Measurements from ENCODE around the gene SETD1A. TPM values are rescaled to one million over a fixed set of nuclear protein-coding genes. Genes with fewer than 3 reads are reported as not detected.

Gene SETD1A
- total RNA-seq, 1 experiment from 2014 or later = 28.8 TPM

DNA sequence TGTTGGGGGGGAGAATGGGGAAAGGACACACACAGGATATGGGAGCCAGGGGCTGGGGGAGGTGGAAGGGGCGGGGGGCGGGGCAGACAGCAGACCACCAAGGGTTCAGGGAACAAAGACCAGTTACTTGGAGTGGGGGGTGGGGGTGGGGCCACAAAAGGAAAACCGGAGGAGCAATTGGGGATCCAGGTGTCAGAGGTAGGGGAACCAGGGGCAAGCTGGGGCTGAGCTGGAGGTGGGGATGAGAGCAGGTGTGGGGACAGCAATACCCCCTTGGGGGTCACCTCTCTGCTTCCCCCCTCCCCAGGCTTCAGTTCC is 10.1 kb upstream of the SETD1A start:
- H3K36me3 Mint-ChIP-seq (ENCODE audit: insufficient read depth, unreplicated experiment) = peaks cover 59% of the 10 kb centered on the region
- peak overlapping the region; percentile 3 for H3K4me3 Mint-ChIP-seq (ENCODE audit: low read depth, unreplicated experiment)
- H3K27ac Mint-ChIP-seq (ENCODE audit: unreplicated experiment) = no peak overlapping the region
- intact Hi-C loops (cut with micrococcal nuclease; ENCODE audit: unreplicated experiment) = no loop called here
- TF ChIP-seq, protein P1, sequence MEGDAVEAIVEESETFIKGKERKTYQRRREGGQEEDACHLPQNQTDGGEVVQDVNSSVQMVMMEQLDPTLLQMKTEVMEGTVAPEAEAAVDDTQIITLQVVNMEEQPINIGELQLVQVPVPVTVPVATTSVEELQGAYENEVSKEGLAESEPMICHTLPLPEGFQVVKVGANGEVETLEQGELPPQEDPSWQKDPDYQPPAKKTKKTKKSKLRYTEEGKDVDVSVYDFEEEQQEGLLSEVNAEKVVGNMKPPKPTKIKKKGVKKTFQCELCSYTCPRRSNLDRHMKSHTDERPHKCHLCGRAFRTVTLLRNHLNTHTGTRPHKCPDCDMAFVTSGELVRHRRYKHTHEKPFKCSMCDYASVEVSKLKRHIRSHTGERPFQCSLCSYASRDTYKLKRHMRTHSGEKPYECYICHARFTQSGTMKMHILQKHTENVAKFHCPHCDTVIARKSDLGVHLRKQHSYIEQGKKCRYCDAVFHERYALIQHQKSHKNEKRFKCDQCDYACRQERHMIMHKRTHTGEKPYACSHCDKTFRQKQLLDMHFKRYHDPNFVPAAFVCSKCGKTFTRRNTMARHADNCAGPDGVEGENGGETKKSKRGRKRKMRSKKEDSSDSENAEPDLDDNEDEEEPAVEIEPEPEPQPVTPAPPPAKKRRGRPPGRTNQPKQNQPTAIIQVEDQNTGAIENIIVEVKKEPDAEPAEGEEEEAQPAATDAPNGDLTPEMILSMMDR (IDR thresholded peaks at IDR 0.05; ENCODE audit: unreplicated experiment) = no peak
- no peak for DNase-seq
- H3K4me1 Mint-ChIP-seq (ENCODE audit: low read depth, unreplicated experiment) = peaks cover 20% of the 10 kb centered on the region
- CTCF ChIA-PET = interaction anchor here (0.6 kb wide), 1 partner anchor 24 kb away, joined by 12 read pairs; the partner anchor contains the start of gene FBXL19
- H3K9me3 Mint-ChIP-seq (ENCODE audit: low read depth, unreplicated experiment) = no peaks in the 10 kb centered on the region
- no peaks in the 10 kb centered on the region for H3K27me3 Mint-ChIP-seq (ENCODE audit: unreplicated experiment)
- BruUV-seq (replicated peaks) = no TSS peak

DNA sequence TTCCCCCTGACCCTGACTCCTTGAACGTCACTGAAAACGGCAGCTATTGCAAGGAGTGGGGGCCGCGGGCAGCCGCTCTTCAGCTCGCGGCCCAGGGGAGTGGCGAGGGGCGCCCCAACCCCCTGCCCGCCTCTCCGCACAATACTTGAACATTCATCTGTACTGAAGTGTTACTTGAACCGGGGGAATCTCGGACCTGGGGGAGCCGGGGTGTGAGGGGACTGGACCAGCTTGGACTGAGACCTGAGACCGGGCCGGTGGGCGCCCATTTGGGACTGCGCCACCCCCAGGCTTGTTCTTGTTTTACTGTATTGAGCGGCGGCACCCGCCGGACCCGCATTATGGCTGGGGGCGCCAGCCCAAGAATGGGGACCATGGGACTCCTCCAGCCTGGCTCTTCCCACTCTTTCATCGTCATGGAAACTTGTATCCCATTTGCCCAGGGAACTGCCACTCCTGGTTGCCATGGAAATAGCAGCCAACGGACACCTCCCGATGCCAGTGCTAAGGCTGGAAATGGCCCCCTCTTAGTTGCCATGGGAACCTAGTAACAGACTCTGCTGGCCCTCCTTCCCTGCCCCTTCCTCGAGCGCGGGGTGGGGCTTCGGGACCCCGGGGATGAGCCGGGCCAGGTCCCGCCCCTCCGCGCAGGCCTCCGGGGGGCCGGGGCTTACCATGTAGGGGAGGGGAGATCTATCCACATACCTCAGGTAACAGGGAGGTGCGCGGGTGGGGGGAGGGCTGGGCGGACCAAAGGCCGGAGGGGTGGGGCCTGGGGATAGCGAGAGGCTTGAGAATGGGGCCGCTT is 9.5 kb upstream of the SETD1A start:
- intact Hi-C loops (cut with micrococcal nuclease; ENCODE audit: unreplicated experiment) = no loop called here
- DNase-seq = peak; percentile 76
- H3K27ac Mint-ChIP-seq (ENCODE audit: unreplicated experiment) = peak overlapping the region; percentile 90
- no peaks in the 10 kb centered on the region for H3K9me3 Mint-ChIP-seq (ENCODE audit: low read depth, unreplicated experiment)
- no peaks in the 10 kb centered on the region for H3K27me3 Mint-ChIP-seq (ENCODE audit: unreplicated experiment)
- H3K36me3 Mint-ChIP-seq (ENCODE audit: insufficient read depth, unreplicated experiment) = peaks cover 59% of the 10 kb centered on the region
- peaks cover 14% of the 10 kb centered on the region for H3K4me1 Mint-ChIP-seq (ENCODE audit: low read depth, unreplicated experiment)
- no TSS peak for BruUV-seq (replicated peaks)
- TF ChIP-seq, protein P1 (IDR thresholded peaks at IDR 0.05; ENCODE audit: unreplicated experiment) = no peak
- CTCF ChIA-PET = no interaction called here
- H3K4me3 Mint-ChIP-seq (ENCODE audit: low read depth, unreplicated experiment) = peak overlapping the region; percentile 80

DNA sequence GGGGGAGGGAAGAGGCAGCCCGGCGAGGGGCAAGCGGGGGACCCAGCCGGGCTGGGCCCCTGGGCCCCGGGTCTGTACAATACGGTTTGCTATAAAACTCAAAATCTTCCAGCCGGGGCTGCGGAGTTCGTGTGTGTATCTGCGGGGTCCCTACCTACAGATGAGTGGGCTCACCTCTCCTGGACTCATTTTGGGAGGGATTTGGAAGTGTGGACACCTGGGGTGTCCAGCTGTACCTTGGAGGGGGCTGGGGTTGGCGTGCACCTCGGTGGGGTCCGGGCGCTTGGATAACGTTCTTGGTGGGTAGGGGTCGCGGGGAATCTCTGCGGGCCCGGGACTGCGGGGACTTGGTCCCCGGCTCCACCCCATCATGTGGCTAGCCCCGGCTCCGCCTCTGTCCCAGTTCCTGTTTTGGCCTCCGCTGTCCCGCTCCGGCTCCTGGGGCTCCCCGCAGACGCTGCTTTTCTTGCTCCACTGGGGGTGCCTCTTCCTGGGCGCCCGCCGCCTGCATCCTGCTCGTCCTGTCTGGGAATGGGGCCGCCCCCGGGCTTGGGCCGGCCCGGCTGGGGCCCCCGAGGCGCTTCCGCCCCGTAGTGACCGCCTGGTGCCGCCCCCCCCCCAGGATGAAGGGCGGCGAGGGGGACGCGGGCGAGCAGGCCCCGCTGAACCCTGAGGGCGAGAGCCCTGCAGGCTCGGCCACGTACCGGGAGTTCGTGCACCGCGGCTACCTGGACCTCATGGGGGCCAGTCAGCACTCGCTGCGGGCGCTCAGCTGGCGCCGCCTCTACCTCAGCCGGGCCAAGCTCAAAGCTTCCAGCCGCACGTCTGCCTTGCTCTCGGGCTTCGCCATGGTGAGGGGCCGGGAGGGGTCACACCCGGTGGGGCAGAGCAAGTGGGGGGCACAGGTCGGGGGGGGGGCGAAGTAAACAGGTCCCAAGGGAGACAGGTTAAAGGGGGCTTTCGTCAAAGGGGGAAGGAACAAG is 8.6 kb upstream of the SETD1A start, which contains the start of gene ORAI3:
Gene ORAI3, plus strand, starts transcription at position 402 of the 983 bp plus-strand sequence. Its CDS starts 222 bp downstream, at position 624.
- peak; percentile 76 for DNase-seq
- H3K4me1 Mint-ChIP-seq (ENCODE audit: low read depth, unreplicated experiment) = peaks cover 19% of the 10 kb centered on the region
- peaks cover 60% of the 10 kb centered on the region for H3K36me3 Mint-ChIP-seq (ENCODE audit: insufficient read depth, unreplicated experiment)
- intact Hi-C loops (cut with micrococcal nuclease; ENCODE audit: unreplicated experiment) = no loop called here
- no TSS peak for BruUV-seq (replicated peaks)
- H3K27ac Mint-ChIP-seq (ENCODE audit: unreplicated experiment) = peak within 1 kb of the TSS; percentile 90
- TF ChIP-seq, protein P1 (IDR thresholded peaks at IDR 0.05; ENCODE audit: unreplicated experiment) = no peak
- H3K9me3 Mint-ChIP-seq (ENCODE audit: low read depth, unreplicated experiment) = no peaks in the 10 kb centered on the region
- CTCF ChIA-PET = interaction anchor here (0.6 to 1.0 kb wide), 3 partner anchors 104 to 550 kb away, joined by 3 to 6 read pairs (median 4); partner anchors contain the start of gene PRSS8
- H3K27me3 Mint-ChIP-seq (ENCODE audit: unreplicated experiment) = no peaks in the 10 kb centered on the region
- peak within 1 kb of the TSS; percentile 80 for H3K4me3 Mint-ChIP-seq (ENCODE audit: low read depth, unreplicated experiment)

All from Calu3 (cell line).